HepG2 (cell line): ENCODE measurements around the gene MED13L.

ENCODE experiments used
- ARNT ChIP-seq: fragments of 450-650 bp; IDR thresholded peaks from 2 replicates; pipeline ENCODE4 v1.6.1; 2017
- CHCHD3 ChIP-seq: sonication (generic); formaldehyde crosslinking; IDR thresholded peaks from 2 replicates; pipeline ENCODE4 v1.8.0; 2022; ENCODE audit warnings: mild to moderate bottlenecking, missing genetic modification reagents, moderate library complexity
- CTCF ChIP-seq: sonication (generic); formaldehyde crosslinking; IDR thresholded peaks from 2 replicates; pipeline ENCODE4 v1.5.0; 2020; ENCODE audit warnings: mild to moderate bottlenecking, missing genetic modification reagents, moderate library complexity
- ISL2 ChIP-seq: sonication (generic); formaldehyde crosslinking; IDR thresholded peaks from 2 replicates; pipeline ENCODE4 v1.5.0; 2020; ENCODE audit warnings: missing genetic modification reagents
- TAF1 ChIP-seq: sonication (generic); formaldehyde crosslinking; IDR thresholded peaks from 2 replicates; pipeline ENCODE4 v1.4.0; 2020; ENCODE audit warnings: missing genetic modification reagents
- TARDBP ChIP-seq: sonication (generic); formaldehyde crosslinking; IDR thresholded peaks from 2 replicates; pipeline ENCODE4 v1.8.0; 2022; ENCODE audit warnings: mild to moderate bottlenecking, missing genetic modification reagents
- TBX2 ChIP-seq: sonication (generic); formaldehyde crosslinking; IDR thresholded peaks from 2 replicates; pipeline ENCODE4 v1.5.0; 2020; ENCODE audit warnings: missing genetic modification reagents, mild to moderate bottlenecking, borderline replicate concordance
- XRCC5 ChIP-seq: fragments of 200-400 bp; formaldehyde crosslinking; optimal IDR thresholded peaks from 2 replicates; pipeline ENCODE3; 2017; ENCODE audit warnings: mild to moderate bottlenecking, low read length
- ZBTB34 ChIP-seq: sonication (generic); formaldehyde crosslinking; IDR thresholded peaks from 2 replicates; pipeline ENCODE4 v1.8.0; 2022; ENCODE audit warnings: mild to moderate bottlenecking, missing genetic modification reagents
- TF ChIP-seq, protein P1 (sequence below), 2 experiments: sonication (generic) in 1 of 2; formaldehyde crosslinking in 1 of 2; IDR thresholded peaks; 2 replicates each; pipeline versions ENCODE4 v1.6.1 to v1.9.0; 2014 to 2022; ENCODE audit warnings: antibody characterized with exemption in 1 of 2, borderline replicate concordance in 1 of 2, inconsistent platforms in 1 of 2, low read depth in 1 of 2, missing genetic modification reagents in 1 of 2
- TF ChIP-seq, protein P2 (sequence below): sonication (generic); formaldehyde crosslinking; IDR thresholded peaks from 2 replicates; pipeline ENCODE4 v1.4.0; 2020; ENCODE audit warnings: missing genetic modification reagents

- TF ChIP-seq XRCC5, result no peak
- TF ChIP-seq TAF1 (CRISPR knock-in tag), result no peak
- no peak for TF ChIP-seq ISL2
- TF ChIP-seq CTCF, result no peak
- no peak for TF ChIP-seq ARNT
- TF ChIP-seq, protein P1, sequence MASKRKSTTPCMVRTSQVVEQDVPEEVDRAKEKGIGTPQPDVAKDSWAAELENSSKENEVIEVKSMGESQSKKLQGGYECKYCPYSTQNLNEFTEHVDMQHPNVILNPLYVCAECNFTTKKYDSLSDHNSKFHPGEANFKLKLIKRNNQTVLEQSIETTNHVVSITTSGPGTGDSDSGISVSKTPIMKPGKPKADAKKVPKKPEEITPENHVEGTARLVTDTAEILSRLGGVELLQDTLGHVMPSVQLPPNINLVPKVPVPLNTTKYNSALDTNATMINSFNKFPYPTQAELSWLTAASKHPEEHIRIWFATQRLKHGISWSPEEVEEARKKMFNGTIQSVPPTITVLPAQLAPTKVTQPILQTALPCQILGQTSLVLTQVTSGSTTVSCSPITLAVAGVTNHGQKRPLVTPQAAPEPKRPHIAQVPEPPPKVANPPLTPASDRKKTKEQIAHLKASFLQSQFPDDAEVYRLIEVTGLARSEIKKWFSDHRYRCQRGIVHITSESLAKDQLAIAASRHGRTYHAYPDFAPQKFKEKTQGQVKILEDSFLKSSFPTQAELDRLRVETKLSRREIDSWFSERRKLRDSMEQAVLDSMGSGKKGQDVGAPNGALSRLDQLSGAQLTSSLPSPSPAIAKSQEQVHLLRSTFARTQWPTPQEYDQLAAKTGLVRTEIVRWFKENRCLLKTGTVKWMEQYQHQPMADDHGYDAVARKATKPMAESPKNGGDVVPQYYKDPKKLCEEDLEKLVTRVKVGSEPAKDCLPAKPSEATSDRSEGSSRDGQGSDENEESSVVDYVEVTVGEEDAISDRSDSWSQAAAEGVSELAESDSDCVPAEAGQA (IDR thresholded peaks at IDR 0.05; ENCODE audit: low read depth), result no peak
- TF ChIP-seq, protein P1 (CRISPR knock-in tag; IDR thresholded peaks at IDR 0.05; ENCODE audit: borderline replicate concordance), result no peak
- TF ChIP-seq TARDBP, result no peak
- TF ChIP-seq, protein P2, sequence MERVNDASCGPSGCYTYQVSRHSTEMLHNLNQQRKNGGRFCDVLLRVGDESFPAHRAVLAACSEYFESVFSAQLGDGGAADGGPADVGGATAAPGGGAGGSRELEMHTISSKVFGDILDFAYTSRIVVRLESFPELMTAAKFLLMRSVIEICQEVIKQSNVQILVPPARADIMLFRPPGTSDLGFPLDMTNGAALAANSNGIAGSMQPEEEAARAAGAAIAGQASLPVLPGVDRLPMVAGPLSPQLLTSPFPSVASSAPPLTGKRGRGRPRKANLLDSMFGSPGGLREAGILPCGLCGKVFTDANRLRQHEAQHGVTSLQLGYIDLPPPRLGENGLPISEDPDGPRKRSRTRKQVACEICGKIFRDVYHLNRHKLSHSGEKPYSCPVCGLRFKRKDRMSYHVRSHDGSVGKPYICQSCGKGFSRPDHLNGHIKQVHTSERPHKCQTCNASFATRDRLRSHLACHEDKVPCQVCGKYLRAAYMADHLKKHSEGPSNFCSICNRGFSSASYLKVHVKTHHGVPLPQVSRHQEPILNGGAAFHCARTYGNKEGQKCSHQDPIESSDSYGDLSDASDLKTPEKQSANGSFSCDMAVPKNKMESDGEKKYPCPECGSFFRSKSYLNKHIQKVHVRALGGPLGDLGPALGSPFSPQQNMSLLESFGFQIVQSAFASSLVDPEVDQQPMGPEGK (CRISPR knock-in tag), result no peak
- no peak for TF ChIP-seq CHCHD3 (CRISPR knock-in tag)
- TF ChIP-seq ZBTB34 (CRISPR knock-in tag), result no peak
- TF ChIP-seq TBX2, result no peak
Observed at GRCh38 chr12:116160883-116161458, 116.5 kb downstream of the MED13L start.
